Hematopoietic multipotent progenitor cell treated with erythropoietin and hydrocortisone succinate and interleukin-3 and kit ligand, for 6 days (in vitro differentiated cells): ENCODE results near the gene VPS13C.
A peak's percentile ranks its signal among the peaks of the same experiment; 100 is the strongest.
"Not testable (repeated sequence)": the region's sequence is repeated elsewhere in the genome, so short reads cannot be mapped to it uniquely, and the experiment has no call there.

ENCODE experiments used
- DNase-seq: peaks from one replicate; pipeline ENCODE4 v3.0.0-alpha.2; 2015

VPS13C gene

GRCh38 chr15:62071711-62072308 lies 11.6 kb upstream of the VPS13C start:
- peak; percentile 83 for DNase-seq

- DNase-seq: no peak
Measured at GRCh38 chr15:62069551-62069950, 9.3 kb upstream of the VPS13C start.

GRCh38 chr15:62068810-62069167 lies 8.5 kb upstream of the VPS13C start:
- peak; percentile 20 for DNase-seq

GRCh38 chr15:62068071-62068809 lies 8.0 kb upstream of the VPS13C start:
- peak; percentile 48 for DNase-seq

- DNase-seq: peak; percentile 20
Measured at GRCh38 chr15:62067448-62068044, 7.3 kb upstream of the VPS13C start.

- DNase-seq: peak; percentile 73
Measured at GRCh38 chr15:62066663-62067447, 6.6 kb upstream of the VPS13C start, which contains the start of gene C2CD4A. Gene C2CD4A (plus strand): TSS chr15:62066977. CDS start chr15:62067614, 637 bp downstream.

- no peak for DNase-seq
Measured at GRCh38 chr15:62063825-62064635, 3.8 kb upstream of the VPS13C start.

GRCh38 chr15:62060896-62061280 lies 641 bp upstream of the VPS13C start:
- peak; percentile 38 for DNase-seq

GRCh38 chr15:62059816-62060112 lies 483 bp downstream of the VPS13C start:
- peak; percentile 81 for DNase-seq

- peak; percentile 63 for DNase-seq
Measured at GRCh38 chr15:62059108-62059815, 985 bp downstream of the VPS13C start.

GRCh38 chr15:62058327-62059028 lies 1.8 kb downstream of the VPS13C start:
- DNase-seq: no peak

GRCh38 chr15:62057341-62057980 lies 2.8 kb downstream of the VPS13C start:
- DNase-seq: peak; percentile 79

GRCh38 chr15:62054979-62055378 lies 5.3 kb downstream of the VPS13C start:
- DNase-seq: no peak

GRCh38 chr15:62053439-62054085 lies 6.7 kb downstream of the VPS13C start:
- DNase-seq: no peak

GRCh38 chr15:62052713-62053112 lies 7.5 kb downstream of the VPS13C start:
- DNase-seq: no peak

GRCh38 chr15:62051166-62051565 lies 9.1 kb downstream of the VPS13C start:
- no peak for DNase-seq

- peak; percentile 59 for DNase-seq
Measured at GRCh38 chr15:62050115-62050514, 10.1 kb downstream of the VPS13C start.

- DNase-seq: not testable (repeated sequence)
Measured at GRCh38 chr15:62048254-62048653, 12.0 kb downstream of the VPS13C start.

GRCh38 chr15:62047282-62047827 lies 12.9 kb downstream of the VPS13C start:
- DNase-seq: peak; percentile 64
